GM12878 (cell line): ENCODE data around the gene MRPL34. TPM values are rescaled to one million over a fixed set of nuclear protein-coding genes. Genes with fewer than 3 reads are reported as not detected.
A peak's percentile ranks its signal among the peaks of the same experiment; 100 is the strongest.

Experiments used
- ATF2 ChIP-seq: IDR thresholded peaks from 2 replicates; pipeline ENCODE4 v1.6.1; 2012; ENCODE audit warnings: low read length, inconsistent platforms
- BCL11A ChIP-seq: IDR thresholded peaks from 2 replicates; pipeline ENCODE4 v1.6.1; 2011; ENCODE audit warnings: low read depth, low read length
- BCL3 ChIP-seq: IDR thresholded peaks from 2 replicates; pipeline ENCODE4 v1.6.1; 2011; ENCODE audit warnings: borderline replicate concordance, low read depth, mild to moderate bottlenecking, moderate library complexity, low read length; ENCODE audit not compliant: insufficient read depth, poor library complexity, severe bottlenecking
- BMI1 ChIP-seq: fragments of 450-650 bp; IDR thresholded peaks from 2 replicates; pipeline ENCODE4 v1.6.1; 2016; ENCODE audit warnings: mild to moderate bottlenecking, moderate library complexity, borderline replicate concordance
- CEBPB ChIP-seq, 2 experiments: fragments of 150-350 bp in 1 of 2; IDR thresholded peaks; 2 replicates each; pipeline ENCODE4 v1.6.1; 2012 to 2014; ENCODE audit warnings: low read depth in 2 of 2, low read length in 2 of 2, borderline replicate concordance in 1 of 2, inconsistent platforms in 1 of 2
- HCFC1 ChIP-seq: fragments of 150-350 bp; IDR thresholded peaks from 2 replicates; pipeline ENCODE4 v1.6.1; 2014; ENCODE audit warnings: low read length
- IKZF2 ChIP-seq, 2 experiments: fragments of 450-650 bp; IDR thresholded peaks; 2 replicates each; pipeline ENCODE4 v1.6.1; 2017; ENCODE audit warnings: mild to moderate bottlenecking in 2 of 2, moderate library complexity in 2 of 2
- MAX ChIP-seq: IDR thresholded peaks from 2 replicates; pipeline ENCODE4 v1.6.1; 2012; ENCODE audit warnings: low read depth, low read length, improper control_type of control experiment
- NFYA ChIP-seq: IDR thresholded peaks from 2 replicates; pipeline ENCODE4 v1.6.1; 2011; ENCODE audit warnings: low read depth, mild to moderate bottlenecking, low read length, improper control_type of control experiment, borderline replicate concordance
- NFYB ChIP-seq: IDR thresholded peaks from 2 replicates; pipeline ENCODE4 v1.6.1; 2011; ENCODE audit warnings: low read depth, mild to moderate bottlenecking, low read length, improper control_type of control experiment, moderate library complexity; ENCODE audit not compliant: insufficient read depth
- NR2C1 ChIP-seq: fragments of 450-650 bp; IDR thresholded peaks from 2 replicates; pipeline ENCODE4 v1.6.1; 2017; ENCODE audit warnings: antibody characterized with exemption, mild to moderate bottlenecking, moderate library complexity
- PAX8 ChIP-seq: fragments of 450-650 bp; IDR thresholded peaks from 2 replicates; pipeline ENCODE4 v1.6.1; 2017; ENCODE audit warnings: mild to moderate bottlenecking, moderate library complexity
- POLR2AphosphoS5 ChIP-seq: IDR thresholded peaks from 2 replicates; pipeline ENCODE4 v1.6.1; 2011; ENCODE audit warnings: mild to moderate bottlenecking, low read length, inconsistent platforms
- PRDM15 ChIP-seq: fragments of 450-650 bp; formaldehyde crosslinking; IDR thresholded peaks from 2 replicates; pipeline ENCODE4 v1.4.0; 2020; ENCODE audit warnings: mild to moderate bottlenecking, moderate library complexity
- RAD51 ChIP-seq: fragments of 450-650 bp; IDR thresholded peaks from 2 replicates; pipeline ENCODE4 v1.6.1; 2016; ENCODE audit warnings: moderate library complexity, mild to moderate bottlenecking, inconsistent platforms
- RUNX3 ChIP-seq: IDR thresholded peaks from 2 replicates; pipeline ENCODE4 v1.6.1; 2012; ENCODE audit warnings: low read length, inconsistent platforms
- TBL1XR1 ChIP-seq: IDR thresholded peaks from 2 replicates; pipeline ENCODE4 v1.6.1; 2012; ENCODE audit warnings: low read depth, low read length, improper control_type of control experiment
- ZBTB40 ChIP-seq: fragments of 450-650 bp; IDR thresholded peaks from 2 replicates; pipeline ENCODE4 v1.6.1; 2016; ENCODE audit warnings: mild to moderate bottlenecking, moderate library complexity, borderline replicate concordance
- ZZZ3 ChIP-seq: IDR thresholded peaks from 2 replicates; pipeline ENCODE4 v1.6.1; 2011; ENCODE audit warnings: low read depth; ENCODE audit not compliant: control insufficient read depth, insufficient read length
- polyA plus RNA-seq, 11 experiments: library from polyadenylated mRNA; depleted of rRNA in 4 of 11; unstranded in 6 of 11; stranded (reverse) in 5 of 11; fragments of >200 nt; fragmentation: Nextera tagmentation in 4 of 11; fragmentation: Illumina TruSeq in 1 of 11; extraction: Ambion mirVana in 4 of 11; extraction: Trizol in 1 of 11; gene quantifications; 1 replicate in 1 of 11; 2 replicates in 10 of 11; pipeline versions ENCODE4 v1.2.1 to v1.2.3, GENCODE V29; 2011 to 2016; ENCODE audit warnings: inconsistent platforms in 2 of 11, missing spikeins in 2 of 11, low read depth in 1 of 11
- total RNA-seq, 4 experiments: library from RNA; depleted of rRNA in 3 of 4; stranded (reverse); fragments of >200 nt in 3 of 4; fragmentation: Illumina TruSeq in 1 of 4; extraction: Trizol in 1 of 4; gene quantifications; 2 replicates each; pipeline versions ENCODE4 v1.2.1 to v1.2.3, GENCODE V29; 2013 to 2021

MRPL34 gene
- total and polyA plus RNA-seq, 10 of the 15 experiments (the other 5 are each of a cell fraction or from before 2014, with no cell fraction given): 8.6 to 198 (median 78.6) TPM

- TF ChIP-seq MAX: no peak
- TF ChIP-seq RAD51: no peak; the same call in 1 of the 2 replicates
- no peak for TF ChIP-seq BMI1
- peak; percentile 24; the same call in 1 of the 2 replicates for TF ChIP-seq TBL1XR1
- TF ChIP-seq PRDM15 (CRISPR knock-in tag): no peak
- peak; percentile 96 for TF ChIP-seq HCFC1
- peak; percentile 93 for TF ChIP-seq NFYA
- peak; percentile 79 for TF ChIP-seq POLR2AphosphoS5
- TF ChIP-seq ZZZ3: no peak
- TF ChIP-seq NR2C1: peak; percentile 70
- TF ChIP-seq RUNX3: peak; percentile 46
- TF ChIP-seq ATF2: no peak
- no peak for TF ChIP-seq BCL3
- TF ChIP-seq NFYB: peak; percentile 97
- no peak for TF ChIP-seq PAX8
- TF ChIP-seq BCL11A: no peak
- peak; percentile 94 for TF ChIP-seq ZBTB40
- TF ChIP-seq IKZF2 (IDR thresholded peaks at IDR 0.05): no peak
- TF ChIP-seq CEBPB (IDR thresholded peaks at IDR 0.05; ENCODE audit: borderline replicate concordance in 1 of 2, low read depth in 2 of 2, low read length in 2 of 2): no peak
Observed at GRCh38 chr19:17266975-17267788, 38.5 kb upstream of the MRPL34 start, which contains the start of gene BABAM1 (continued).
